Tibial nerve (tissue), 4 donors: ENCODE measurements around the gene CELF6. TPM values are rescaled to one million over a fixed set of nuclear protein-coding genes. Genes with fewer than 3 reads are reported as not detected.

Experiments used
- DNase-seq, 2 donors: peaks; one replicate each; pipeline ENCODE4 v3.0.0-alpha.2; 2019; ENCODE audit warnings: low spot score in 2 of 2
- H3K27ac ChIP-seq, 4 donors: fragments of 200-600 bp; sonication (generic) in 3 of 4; one replicate each; pipeline ENCODE4 v1.5.1; 2017 to 2019; ENCODE audit warnings: mild to moderate bottlenecking in 1 of 4
- H3K27me3 ChIP-seq, 2 donors: fragments of 200-600 bp; sonication (generic) in 1 of 2; one replicate each; pipeline versions ENCODE4 v1.5.1 to v1.6.0; 2017 to 2019
- H3K36me3 ChIP-seq, 3 donors: fragments of 200-600 bp; sonication (generic); one replicate each; pipeline ENCODE4 v1.5.1; 2018 to 2019
- H3K4me1 ChIP-seq, 4 donors: fragments of 200-600 bp; sonication (generic) in 3 of 4; one replicate each; pipeline ENCODE4 v1.5.1; 2017 to 2019
- H3K4me3 ChIP-seq, 4 donors: fragments of 200-600 bp; sonication (generic) in 3 of 4; one replicate each; pipeline ENCODE4 v1.5.1; 2017 to 2019; ENCODE audit warnings: mild to moderate bottlenecking in 1 of 4, moderate library complexity in 1 of 4
- H3K9me3 ChIP-seq, 4 donors: fragments of 200-600 bp; sonication (generic) in 3 of 4; one replicate each; pipeline ENCODE4 v1.5.1; 2017 to 2019
- EP300 ChIP-seq, 2 donors: sonication (generic); formaldehyde crosslinking; IDR thresholded peaks; one replicate each; pipeline ENCODE4 v1.6.1; 2017; ENCODE audit warnings: antibody characterized with exemption in 2 of 2, mild to moderate bottlenecking in 1 of 2
- POLR2A ChIP-seq, 2 donors: fragments of 450-650 bp; IDR thresholded peaks; one replicate each; pipeline ENCODE4 v1.6.1; 2017; ENCODE audit warnings: antibody characterized with exemption in 2 of 2, mild to moderate bottlenecking in 2 of 2, moderate library complexity in 2 of 2
- WGBS, 2 donors: methylation state at CpG; one replicate each; pipeline ENCODE4 v1.1.5; 2018; 5-methylcytosine and 5-hydroxymethylcytosine counted together
- total RNA-seq, 4 donors: library from RNA; depleted of rRNA; stranded (reverse); fragments of >200 nt; gene quantifications; one replicate each; pipeline ENCODE4 v1.1.0, GENCODE V29; 2016
- TF ChIP-seq, protein P1 (sequence below), 5 experiments: fragments of 200-600 bp in 3 of 5; fragments of 450-650 bp in 2 of 5; sonication (generic) in 3 of 5; IDR thresholded peaks; one replicate each; pipeline ENCODE4 v1.5.1; 2016 to 2019; ENCODE audit warnings: antibody characterized with exemption in 5 of 5, mild to moderate bottlenecking in 3 of 5, moderate library complexity in 2 of 5

Gene CELF6
- total RNA-seq, 4 donors from 2014 or later: 6.0 to 10.4 (median 7.4) TPM

DNA sequence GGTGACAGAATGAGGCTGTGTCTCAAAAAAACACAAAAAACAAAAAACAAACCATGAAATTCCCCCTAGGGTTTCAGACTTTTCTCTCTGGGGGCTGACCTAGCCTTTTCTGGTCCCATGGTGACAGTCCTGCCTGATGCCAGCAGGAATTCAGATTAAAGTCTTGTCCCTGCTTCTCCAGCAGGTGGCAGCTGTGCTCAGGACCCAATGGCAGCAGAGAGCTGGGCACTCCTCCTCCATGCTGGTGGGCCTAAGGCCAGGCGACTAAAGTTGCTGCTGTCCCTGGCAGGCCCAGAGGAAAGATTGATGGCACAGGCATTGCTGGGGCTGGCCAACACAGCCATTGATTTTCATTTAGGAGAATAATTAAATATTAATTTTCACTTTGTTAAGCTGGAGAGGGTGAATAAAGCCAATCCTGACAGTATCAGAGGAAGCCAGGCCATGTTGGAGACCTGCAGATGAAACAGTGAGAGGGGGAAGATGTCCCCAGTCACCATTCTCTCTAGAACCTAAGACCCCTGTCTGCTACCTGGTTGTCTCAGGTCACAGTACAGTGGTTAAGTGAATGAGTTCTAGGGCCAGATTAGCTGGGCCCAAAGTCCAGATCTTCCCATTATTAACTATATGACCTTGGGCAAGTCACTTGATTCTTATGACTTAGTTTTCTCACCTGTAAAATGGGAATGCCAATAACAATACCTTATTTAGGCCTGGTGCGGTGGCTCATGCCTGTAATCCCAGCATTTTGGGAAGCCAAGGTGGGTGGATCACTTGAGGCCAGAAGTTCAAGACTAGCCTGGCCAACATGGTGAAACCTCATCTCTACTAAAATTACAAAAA, 7.1 kb downstream of the CELF6 start:
- no peaks in the 10 kb centered on the region for H3K27me3 ChIP-seq
- no peak overlapping the region for H3K4me3 ChIP-seq
- H3K27ac ChIP-seq: no peak overlapping the region
- peaks cover 0 to 6% (median 0%) of the 10 kb centered on the region in 3 donors for H3K36me3 ChIP-seq
- peak in 1 of 2 donors; percentile 41 for DNase-seq
- H3K9me3 ChIP-seq: no peaks in the 10 kb centered on the region
- H3K4me1 ChIP-seq: no peaks in the 10 kb centered on the region
- WGBS, 2 donors: 50 to 58% methylated on average over 2 of the region's 2 CpGs
- no peak for TF ChIP-seq EP300 (IDR thresholded peaks at IDR 0.05)
- TF ChIP-seq POLR2A (IDR thresholded peaks at IDR 0.05): no peak
- TF ChIP-seq, protein P1, sequence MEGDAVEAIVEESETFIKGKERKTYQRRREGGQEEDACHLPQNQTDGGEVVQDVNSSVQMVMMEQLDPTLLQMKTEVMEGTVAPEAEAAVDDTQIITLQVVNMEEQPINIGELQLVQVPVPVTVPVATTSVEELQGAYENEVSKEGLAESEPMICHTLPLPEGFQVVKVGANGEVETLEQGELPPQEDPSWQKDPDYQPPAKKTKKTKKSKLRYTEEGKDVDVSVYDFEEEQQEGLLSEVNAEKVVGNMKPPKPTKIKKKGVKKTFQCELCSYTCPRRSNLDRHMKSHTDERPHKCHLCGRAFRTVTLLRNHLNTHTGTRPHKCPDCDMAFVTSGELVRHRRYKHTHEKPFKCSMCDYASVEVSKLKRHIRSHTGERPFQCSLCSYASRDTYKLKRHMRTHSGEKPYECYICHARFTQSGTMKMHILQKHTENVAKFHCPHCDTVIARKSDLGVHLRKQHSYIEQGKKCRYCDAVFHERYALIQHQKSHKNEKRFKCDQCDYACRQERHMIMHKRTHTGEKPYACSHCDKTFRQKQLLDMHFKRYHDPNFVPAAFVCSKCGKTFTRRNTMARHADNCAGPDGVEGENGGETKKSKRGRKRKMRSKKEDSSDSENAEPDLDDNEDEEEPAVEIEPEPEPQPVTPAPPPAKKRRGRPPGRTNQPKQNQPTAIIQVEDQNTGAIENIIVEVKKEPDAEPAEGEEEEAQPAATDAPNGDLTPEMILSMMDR (IDR thresholded peaks at IDR 0.05): peak; percentile 47 to 60 (median 59)

DNA sequence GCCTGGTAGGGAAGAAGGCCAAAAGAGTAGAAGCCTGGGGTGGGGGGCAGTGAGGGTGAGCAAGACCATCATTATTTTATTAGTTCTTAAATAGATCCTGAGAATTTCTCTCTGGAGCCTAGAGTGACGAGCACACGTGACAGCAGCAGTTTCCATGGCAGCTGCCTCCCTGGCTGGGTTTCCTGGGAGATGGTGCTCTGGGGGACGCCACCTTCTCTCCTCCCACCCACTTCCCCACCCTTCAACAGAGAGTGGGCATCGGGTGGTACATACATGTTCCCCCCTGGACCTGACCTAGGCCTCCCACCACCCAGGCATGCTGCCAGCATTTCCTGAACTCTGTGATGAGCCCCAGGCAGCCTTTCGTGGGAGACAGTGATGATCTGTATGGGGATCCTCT, 12.9 kb downstream of the CELF6 start:
- H3K36me3 ChIP-seq: peaks cover 0 to 10% (median 0%) of the 10 kb centered on the region in 3 donors
- DNase-seq: no peak
- no peak for TF ChIP-seq EP300 (IDR thresholded peaks at IDR 0.05)
- TF ChIP-seq POLR2A (IDR thresholded peaks at IDR 0.05): no peak
- TF ChIP-seq, protein P1 (IDR thresholded peaks at IDR 0.05): no peak
- H3K9me3 ChIP-seq: no peaks in the 10 kb centered on the region
- no peak overlapping the region for H3K4me3 ChIP-seq
- H3K27ac ChIP-seq: no peak overlapping the region
- H3K27me3 ChIP-seq: no peaks in the 10 kb centered on the region
- H3K4me1 ChIP-seq: no peaks in the 10 kb centered on the region
- 54 to 57% methylated on average over 5 of the region's 5 CpGs for WGBS, 2 donors

DNA sequence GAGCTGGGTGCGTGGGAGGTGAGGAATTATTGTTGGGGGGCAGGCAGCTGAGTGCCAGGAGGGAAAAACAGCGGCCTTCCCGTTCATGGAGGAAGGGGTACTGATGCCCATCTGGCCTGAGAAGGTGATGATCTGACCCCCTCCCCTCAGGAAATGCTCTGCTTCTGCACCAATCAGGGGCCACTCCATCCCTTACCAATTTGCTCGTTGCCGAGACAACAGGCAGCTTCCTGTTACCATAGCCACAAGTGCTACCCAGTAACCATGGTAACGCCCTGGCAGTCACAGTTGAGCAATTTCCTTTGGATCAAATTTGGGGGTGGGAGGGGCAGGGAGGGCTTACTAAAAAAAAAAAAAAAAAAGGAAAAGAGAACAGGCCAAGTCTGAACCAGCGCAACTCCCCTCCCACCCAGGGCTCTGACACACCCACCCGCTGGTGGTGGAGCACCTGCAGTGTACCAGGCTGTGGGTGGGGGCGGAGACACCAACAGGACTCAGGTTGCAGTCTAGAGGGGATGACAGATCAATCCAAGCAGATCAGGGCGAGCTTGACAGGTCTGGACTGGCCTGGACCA, 13.7 kb downstream of the CELF6 start:
- 45% methylated on average over 10 of the region's 10 CpGs for WGBS, 2 donors
- no peak overlapping the region for H3K27ac ChIP-seq
- no peak for TF ChIP-seq EP300 (IDR thresholded peaks at IDR 0.05)
- TF ChIP-seq, protein P1 (IDR thresholded peaks at IDR 0.05): no peak
- TF ChIP-seq POLR2A (IDR thresholded peaks at IDR 0.05): no peak

DNA sequence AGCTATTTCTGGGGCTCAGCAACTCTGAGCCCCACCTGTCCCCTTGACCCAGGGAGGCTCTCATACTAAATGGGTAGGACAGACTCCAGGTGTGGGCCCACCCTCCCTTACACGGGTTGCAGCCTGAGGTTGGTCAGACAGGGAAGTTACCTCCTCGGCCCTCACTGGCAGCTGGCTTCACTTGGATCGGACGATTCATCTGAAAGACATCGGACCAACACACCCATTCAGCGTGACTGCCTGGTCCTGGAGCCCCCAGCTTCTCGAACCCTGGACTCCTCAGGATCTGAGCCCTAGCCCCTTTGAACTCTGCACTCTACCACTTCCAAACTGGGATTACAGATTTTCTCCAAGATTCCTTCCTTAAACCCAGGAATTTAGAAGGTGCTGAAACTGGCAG, 15.4 kb downstream of the CELF6 start:
- Histone ChIP-seq H3K4me3 (no peak overlapping the region), H3K9me3 (no peaks in the 10 kb centered on the region), H3K27me3 (no peaks in the 10 kb centered on the region), H3K4me1 (no peaks in the 10 kb centered on the region), H3K27ac (peak overlapping the region in 1 of 4 donors; percentile 34), H3K36me3 (peaks cover 0 to 8% (median 0%) of the 10 kb centered on the region in 3 donors)
- no peak for DNase-seq
- 88 to 90% methylated on average over 7 of the region's 7 CpGs for WGBS, 2 donors
- no peak for TF ChIP-seq EP300 (IDR thresholded peaks at IDR 0.05)
- TF ChIP-seq, protein P1 (IDR thresholded peaks at IDR 0.05): no peak
- no peak for TF ChIP-seq POLR2A (IDR thresholded peaks at IDR 0.05)

More for the DNA sequence above, 13.7 kb downstream of the CELF6 start:
- DNase-seq: no peak
- Histone ChIP-seq H3K9me3 (no peaks in the 10 kb centered on the region), H3K27me3 (no peaks in the 10 kb centered on the region), H3K36me3 (peaks cover 0 to 10% (median 0%) of the 10 kb centered on the region in 3 donors), H3K4me3 (no peak overlapping the region), H3K4me1 (no peaks in the 10 kb centered on the region)

DNA sequence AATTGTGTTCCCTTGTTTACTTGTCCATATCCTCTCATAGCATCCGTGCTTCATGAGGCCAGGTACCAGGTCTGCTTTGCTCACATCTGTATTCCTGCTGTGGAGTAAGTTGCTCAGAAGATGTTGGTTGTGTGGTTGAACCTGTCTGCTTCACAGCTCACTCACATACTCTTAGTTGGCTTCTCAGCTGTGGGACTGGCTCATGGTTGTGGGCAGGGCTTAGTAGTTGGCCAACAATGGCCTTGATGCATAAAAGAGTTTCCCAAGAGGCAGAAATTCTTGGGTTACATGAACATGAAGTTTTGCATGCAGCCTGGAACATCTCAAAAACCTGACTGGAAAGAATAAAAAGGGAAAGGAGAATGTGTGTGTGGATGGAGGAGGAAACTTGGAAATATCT, 17.0 kb downstream of the CELF6 start:
- Histone ChIP-seq H3K9me3 (no peaks in the 10 kb centered on the region), H3K4me3 (no peak overlapping the region), H3K4me1 (no peaks in the 10 kb centered on the region), H3K27me3 (no peaks in the 10 kb centered on the region), H3K27ac (no peak overlapping the region), H3K36me3 (peaks cover 0 to 10% (median 0%) of the 10 kb centered on the region in 3 donors)
- TF ChIP-seq, protein P1 (IDR thresholded peaks at IDR 0.05): no peak
- TF ChIP-seq POLR2A (IDR thresholded peaks at IDR 0.05) (no peak), EP300 (IDR thresholded peaks at IDR 0.05) (no peak)
- WGBS, 2 donors: 50 to 55% methylated on average over 1 of the region's 1 CpG
- no peak for DNase-seq
